CD4-positive, alpha-beta memory T cell (primary cell): Measurements from ENCODE around the gene GRM5. TPM values are rescaled to one million over a fixed set of nuclear protein-coding genes. Genes with fewer than 3 reads are reported as not detected.

Source experiments
- CTCF ChIA-PET: fragments of 350-600 bp; sonication (Branson Sonifier 250); formaldehyde crosslinking; loops from one replicate; lab custom pipeline; 2021; ENCODE audit warnings: inconsistent platforms; ENCODE audit not compliant: partially characterized antibody; lab: Charles Lee
- POLR2A ChIA-PET: fragments of 350-600 bp; sonication (Branson Sonifier 250); formaldehyde crosslinking; loops from one replicate; lab custom pipeline; 2021; ENCODE audit not compliant: partially characterized antibody; lab: Charles Lee
- DNase-seq, 5 donors: peaks; one replicate each; pipeline versions ENCODE4 v3.0.0 to v3.0.0-alpha.2; 2020 to 2022; ENCODE audit warnings: mixed read lengths in 1 of 5
- H3K27ac ChIP-seq: one replicate; pipeline ENCODE4 v1.7.0; 2013; ENCODE audit warnings: low read depth, low read length
- H3K27me3 ChIP-seq: 2 replicates; pipeline ENCODE4 v1.7.0; 2013; ENCODE audit warnings: mild to moderate bottlenecking, low read length, moderate library complexity; ENCODE audit not compliant: insufficient read depth
- H3K36me3 ChIP-seq: 2 replicates; pipeline ENCODE4 v1.7.0; 2013; ENCODE audit warnings: mild to moderate bottlenecking, low read length, moderate library complexity; ENCODE audit not compliant: insufficient read depth
- H3K4me1 ChIP-seq: 2 replicates; pipeline ENCODE4 v1.7.0; 2013; ENCODE audit warnings: mild to moderate bottlenecking, low read length, moderate library complexity; ENCODE audit not compliant: insufficient read depth
- H3K4me3 ChIP-seq, 2 donors: one replicate each; pipeline ENCODE4 v1.7.0; 2013; ENCODE audit warnings: low read length in 2 of 2, mild to moderate bottlenecking in 1 of 2
- H3K9me3 ChIP-seq, 2 donors: one replicate each; pipeline ENCODE4 v1.7.0; 2013; ENCODE audit warnings: low read length in 2 of 2, control low read depth in 1 of 2; ENCODE audit not compliant: control insufficient read depth in 1 of 2
- H3K27ac Mint-ChIP-seq, 7 donors: one replicate each; pipeline ENCODE4 v1.8.0; 2020 to 2021; ENCODE audit warnings: mixed read lengths in 7 of 7, mild to moderate bottlenecking in 6 of 7, inconsistent platforms in 3 of 7, moderate library complexity in 3 of 7
- H3K27me3 Mint-ChIP-seq, 2 donors: one replicate each; pipeline ENCODE4 v1.8.0; 2020 to 2021; ENCODE audit warnings: mixed read lengths in 2 of 2
- H3K36me3 Mint-ChIP-seq, 2 donors: one replicate each; pipeline ENCODE4 v1.8.0; 2020 to 2021; ENCODE audit warnings: mixed read lengths in 2 of 2, inconsistent platforms in 1 of 2, mild to moderate bottlenecking in 1 of 2
- H3K4me1 Mint-ChIP-seq, 4 donors: one replicate each; pipeline ENCODE4 v1.8.0; 2020 to 2021; ENCODE audit warnings: mixed read lengths in 4 of 4, mild to moderate bottlenecking in 1 of 4
- H3K4me3 Mint-ChIP-seq, 8 donors: one replicate each; pipeline ENCODE4 v1.8.0; 2020 to 2021; ENCODE audit warnings: mixed read lengths in 8 of 8, mild to moderate bottlenecking in 7 of 8, moderate library complexity in 6 of 8, inconsistent platforms in 3 of 8
- H3K9me3 Mint-ChIP-seq, 8 donors: one replicate each; pipeline ENCODE4 v1.8.0; 2020 to 2021; ENCODE audit warnings: mixed read lengths in 8 of 8, mild to moderate bottlenecking in 5 of 8, inconsistent platforms in 3 of 8, moderate library complexity in 1 of 8
- intact Hi-C: fragments of 100-400 bp; cut with micrococcal nuclease; formaldehyde crosslinking; loops from one replicate; pipeline ENCODE4 v1.15.1; 2023
- polyA plus RNA-seq, 2 donors: library from polyadenylated mRNA; unstranded; fragments of 300-500 nt; fragmentation: Illumina TruSeq; gene quantifications; one replicate each; pipeline ENCODE4 v1.2.3, GENCODE V29; 2021
- total RNA-seq, 2 experiments: library from RNA; stranded (reverse); gene quantifications; one replicate each; pipeline ENCODE4 v1.2.3, GENCODE V29; 2021

The GRM5 gene
- total and polyA plus RNA-seq, 4 experiments from 2014 or later = not detected

DNA sequence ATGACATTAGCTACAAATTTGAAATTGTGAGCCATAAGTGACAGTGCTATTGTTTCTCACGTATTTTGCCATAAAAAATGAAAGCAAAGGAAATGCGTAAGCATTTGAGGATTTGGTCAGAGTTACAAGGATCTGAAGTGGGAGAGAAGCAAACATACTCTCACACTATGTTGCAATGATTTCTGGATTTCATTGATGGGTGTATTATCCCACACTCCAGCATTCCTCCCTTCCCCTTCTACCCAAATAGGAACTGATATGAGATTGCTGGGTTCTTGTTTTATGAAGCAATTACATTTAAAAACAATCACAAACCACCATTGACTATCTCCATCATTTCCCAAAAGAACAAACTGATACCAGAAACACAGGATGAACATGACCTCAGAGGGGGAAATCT is 414.2 kb downstream of the GRM5 start:
- CTCF ChIA-PET = no interaction called here
- H3K4me3 Mint-ChIP-seq = no peak overlapping the region
- no peak for DNase-seq
- intact Hi-C loops = no loop called here
- Histone ChIP-seq H3K4me1 (no peaks in the 10 kb centered on the region), H3K9me3 (no peaks in the 10 kb centered on the region), H3K27me3 (no peaks in the 10 kb centered on the region), H3K36me3 (no peaks in the 10 kb centered on the region), H3K27ac (no peak overlapping the region), H3K4me3 (no peak overlapping the region)
- peaks cover 0 to 3% (median 0%) of the 10 kb centered on the region in 4 donors for H3K4me1 Mint-ChIP-seq
- H3K9me3 Mint-ChIP-seq = no peaks in the 10 kb centered on the region
- no peak overlapping the region for H3K27ac Mint-ChIP-seq
- POLR2A ChIA-PET = no interaction called here
- H3K36me3 Mint-ChIP-seq = no peaks in the 10 kb centered on the region
- H3K27me3 Mint-ChIP-seq = no peaks in the 10 kb centered on the region

DNA sequence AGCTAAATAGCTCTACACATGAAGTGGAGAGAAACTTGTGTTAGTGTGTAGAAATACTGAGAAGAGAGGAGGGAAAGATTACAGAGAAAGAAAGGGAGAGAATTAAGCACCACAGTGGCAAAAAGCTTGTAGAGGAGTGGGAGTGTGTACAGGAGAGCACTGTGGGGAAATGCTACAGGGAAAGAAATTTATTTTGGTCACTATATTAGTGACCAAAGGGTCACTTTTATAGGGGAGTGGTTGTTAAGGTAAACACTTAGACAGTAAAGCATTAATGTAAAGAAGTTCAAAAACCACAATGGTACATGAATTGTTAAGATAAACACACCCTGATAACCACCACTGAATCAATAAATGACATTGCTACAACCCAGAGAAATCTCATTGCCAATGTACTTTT is 421.1 kb downstream of the GRM5 start:
- H3K27me3 ChIP-seq = no peaks in the 10 kb centered on the region
- intact Hi-C loops = no loop called here
- H3K4me3 ChIP-seq = no peak overlapping the region
- H3K4me1 ChIP-seq = no peaks in the 10 kb centered on the region
- H3K27me3 Mint-ChIP-seq = no peaks in the 10 kb centered on the region
- H3K4me1 Mint-ChIP-seq = no peaks in the 10 kb centered on the region
- no peak overlapping the region for H3K4me3 Mint-ChIP-seq
- H3K9me3 Mint-ChIP-seq = peaks cover 0 to 6% (median 2%) of the 10 kb centered on the region in 8 donors
- CTCF ChIA-PET = interaction anchor here (0.7 kb wide), 1 partner anchor 591 kb away, joined by 3 read pairs; no protein-coding TSS in a partner anchor
- H3K9me3 ChIP-seq = no peaks in the 10 kb centered on the region
- no peak overlapping the region for H3K27ac ChIP-seq
- H3K36me3 Mint-ChIP-seq = peaks cover 0 to 3% of the 10 kb centered on the region in 2 donors
- POLR2A ChIA-PET = no interaction called here
- DNase-seq = no peak
- H3K27ac Mint-ChIP-seq = peak overlapping the region in 1 of 7 donors; percentile 30
- no peaks in the 10 kb centered on the region for H3K36me3 ChIP-seq

DNA sequence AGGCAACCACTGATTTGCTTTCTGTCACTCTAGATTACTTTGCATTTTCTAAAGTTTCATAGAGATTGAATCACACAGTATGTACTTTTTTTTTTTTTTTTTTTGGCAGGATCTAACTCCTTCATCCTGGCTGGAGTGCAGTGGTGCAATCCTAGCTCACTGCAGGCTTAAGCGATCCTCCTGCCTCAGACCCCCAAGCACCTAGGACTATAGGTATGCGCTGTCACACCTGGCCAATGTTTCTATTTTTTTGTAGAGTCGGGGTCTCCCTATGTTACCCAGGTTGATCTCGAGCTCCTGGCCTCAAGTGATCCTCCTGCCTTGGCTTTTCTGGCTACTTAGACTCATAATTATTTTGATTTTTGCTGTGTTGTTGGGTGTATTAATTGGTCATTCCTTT is 433.6 kb downstream of the GRM5 start:
- ChIA-PET POLR2A (no interaction called here), CTCF (no interaction called here)
- Histone ChIP-seq H3K4me1 (no peaks in the 10 kb centered on the region), H3K27me3 (no peaks in the 10 kb centered on the region), H3K27ac (no peak overlapping the region), H3K4me3 (no peak overlapping the region), H3K9me3 (no peaks in the 10 kb centered on the region), H3K36me3 (no peaks in the 10 kb centered on the region)
- intact Hi-C loops = no loop called here
- Mint-ChIP-seq H3K36me3 (no peaks in the 10 kb centered on the region), H3K9me3 (peaks cover 0 to 1% (median 0%) of the 10 kb centered on the region in 8 donors), H3K4me1 (no peaks in the 10 kb centered on the region), H3K27me3 (peaks cover 0 to 2% of the 10 kb centered on the region in 2 donors), H3K4me3 (no peak overlapping the region), H3K27ac (no peak overlapping the region)
- no peak for DNase-seq

DNA sequence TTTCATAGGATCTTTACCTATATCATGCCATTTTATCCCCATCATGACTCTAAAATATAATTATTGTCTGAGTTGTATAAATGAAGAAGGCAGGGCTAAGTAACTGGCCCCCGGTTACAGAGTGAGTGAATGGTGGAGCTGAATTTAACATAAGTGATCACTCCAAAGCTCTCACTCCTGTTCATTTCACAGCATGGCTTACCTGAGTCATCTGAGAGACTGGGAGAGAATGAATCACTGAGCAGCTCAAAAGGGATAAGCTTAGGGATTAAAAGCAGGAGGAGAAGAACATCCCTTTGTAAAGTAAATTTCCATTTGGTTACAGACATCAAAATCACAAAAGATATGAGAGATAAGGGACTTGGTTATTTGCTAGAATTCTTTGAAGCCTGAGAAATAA is 434.3 kb downstream of the GRM5 start:
- no peaks in the 10 kb centered on the region for H3K36me3 Mint-ChIP-seq
- H3K27ac Mint-ChIP-seq = no peak overlapping the region
- Histone ChIP-seq H3K9me3 (no peaks in the 10 kb centered on the region), H3K4me1 (no peaks in the 10 kb centered on the region), H3K27ac (no peak overlapping the region), H3K4me3 (no peak overlapping the region), H3K27me3 (no peaks in the 10 kb centered on the region), H3K36me3 (no peaks in the 10 kb centered on the region)
- no peaks in the 10 kb centered on the region for H3K4me1 Mint-ChIP-seq
- CTCF ChIA-PET = no interaction called here
- DNase-seq = no peak
- H3K27me3 Mint-ChIP-seq = peaks cover 0 to 2% of the 10 kb centered on the region in 2 donors
- POLR2A ChIA-PET = no interaction called here
- peaks cover 0 to 1% (median 0%) of the 10 kb centered on the region in 8 donors for H3K9me3 Mint-ChIP-seq
- no peak overlapping the region for H3K4me3 Mint-ChIP-seq
- intact Hi-C loops = no loop called here

DNA sequence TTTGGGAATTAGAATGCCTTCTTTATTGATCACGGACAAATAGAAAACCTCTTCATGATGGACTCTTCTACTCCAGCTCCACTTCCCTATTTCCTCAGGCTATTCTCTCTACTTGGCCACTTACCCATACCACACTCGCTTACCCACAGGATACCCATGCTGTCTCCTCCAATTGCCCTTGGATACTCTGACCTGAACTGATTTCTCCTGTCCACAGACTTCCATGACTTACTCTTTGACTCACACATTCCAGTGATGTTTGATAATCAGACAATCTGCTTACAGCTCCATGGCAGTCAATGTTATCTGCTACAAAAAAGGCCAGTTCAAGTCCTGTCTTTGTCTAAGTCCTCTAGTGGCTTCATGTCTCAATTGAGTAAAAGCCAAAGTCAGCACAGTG is 436.3 kb downstream of the GRM5 start:
- H3K36me3 Mint-ChIP-seq = no peaks in the 10 kb centered on the region
- peaks cover 0 to 2% of the 10 kb centered on the region in 2 donors for H3K27me3 Mint-ChIP-seq
- no peak for DNase-seq
- intact Hi-C loops = no loop called here
- H3K4me1 Mint-ChIP-seq = no peaks in the 10 kb centered on the region
- Histone ChIP-seq H3K27me3 (no peaks in the 10 kb centered on the region), H3K36me3 (no peaks in the 10 kb centered on the region), H3K4me3 (no peak overlapping the region), H3K9me3 (no peaks in the 10 kb centered on the region), H3K4me1 (no peaks in the 10 kb centered on the region), H3K27ac (no peak overlapping the region)
- H3K27ac Mint-ChIP-seq = no peak overlapping the region
- H3K9me3 Mint-ChIP-seq = peaks cover 0 to 1% (median 0%) of the 10 kb centered on the region in 8 donors
- ChIA-PET CTCF (no interaction called here), POLR2A (no interaction called here)
- H3K4me3 Mint-ChIP-seq = peak overlapping the region in 1 of 8 donors; percentile 12

DNA sequence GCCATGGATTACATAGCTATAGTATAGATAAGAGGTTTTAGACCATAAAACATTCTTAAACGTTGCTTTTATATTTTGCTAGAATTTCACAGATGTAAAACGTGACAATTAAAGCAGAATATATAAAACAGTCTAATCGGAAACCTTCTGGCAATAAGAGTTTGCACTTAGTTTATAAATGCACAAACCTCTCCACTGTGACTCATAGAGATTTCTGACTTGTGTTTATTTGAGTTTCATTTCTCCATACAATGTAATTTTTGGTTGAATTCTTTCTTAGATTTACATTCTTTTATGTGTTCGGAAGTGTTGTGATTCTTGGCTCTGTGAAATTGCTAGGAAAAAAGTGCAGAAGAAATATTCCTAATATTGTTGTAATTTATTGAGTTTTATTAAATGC is 439.6 kb downstream of the GRM5 start:
- no peaks in the 10 kb centered on the region for H3K4me1 Mint-ChIP-seq

DNA sequence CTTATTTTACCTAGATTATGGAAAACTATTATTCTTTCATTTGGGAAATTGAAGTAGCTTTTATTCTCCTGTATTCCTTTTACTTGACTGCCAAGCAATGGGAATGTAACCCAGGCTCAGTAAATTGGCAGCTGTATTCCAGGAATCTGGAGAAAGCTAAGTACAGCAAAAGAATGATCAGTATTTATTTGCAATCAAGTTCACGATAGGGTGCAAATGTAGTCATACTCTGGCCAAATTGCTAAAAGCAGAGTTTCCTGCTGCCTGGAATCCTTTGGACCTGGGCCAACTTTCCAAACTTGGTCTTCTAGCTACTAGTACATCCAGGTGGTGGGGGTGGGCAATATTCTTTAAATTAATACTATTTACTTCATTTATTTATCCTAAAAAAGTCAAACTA is 442.3 kb downstream of the GRM5 start:
- DNase-seq = no peak
- CTCF ChIA-PET = no interaction called here
- Mint-ChIP-seq H3K27ac (no peak overlapping the region), H3K9me3 (no peaks in the 10 kb centered on the region), H3K4me1 (no peaks in the 10 kb centered on the region), H3K4me3 (no peak overlapping the region), H3K27me3 (no peaks in the 10 kb centered on the region), H3K36me3 (no peaks in the 10 kb centered on the region)
- H3K27ac ChIP-seq = no peak overlapping the region
- H3K4me3 ChIP-seq = no peak overlapping the region
- no peaks in the 10 kb centered on the region for H3K36me3 ChIP-seq
- H3K27me3 ChIP-seq = no peaks in the 10 kb centered on the region
- POLR2A ChIA-PET = no interaction called here
- intact Hi-C loops = no loop called here
- H3K9me3 ChIP-seq = no peaks in the 10 kb centered on the region
- H3K4me1 ChIP-seq = no peaks in the 10 kb centered on the region

More for the DNA sequence above, 439.6 kb downstream of the GRM5 start:
- Histone ChIP-seq H3K4me1 (no peaks in the 10 kb centered on the region), H3K4me3 (no peak overlapping the region), H3K27me3 (no peaks in the 10 kb centered on the region), H3K36me3 (no peaks in the 10 kb centered on the region), H3K27ac (no peak overlapping the region), H3K9me3 (no peaks in the 10 kb centered on the region)
- ChIA-PET CTCF (no interaction called here), POLR2A (no interaction called here)
- peaks cover 0 to 2% of the 10 kb centered on the region in 2 donors for H3K27me3 Mint-ChIP-seq
- H3K27ac Mint-ChIP-seq = no peak overlapping the region
- H3K9me3 Mint-ChIP-seq = peaks cover 0 to 1% (median 0%) of the 10 kb centered on the region in 8 donors
- H3K36me3 Mint-ChIP-seq = no peaks in the 10 kb centered on the region
- no peak for DNase-seq
- no peak overlapping the region for H3K4me3 Mint-ChIP-seq
- intact Hi-C loops = no loop called here
